ENCODE measurements around the gene EHD1.

Gene EHD1

DNA sequence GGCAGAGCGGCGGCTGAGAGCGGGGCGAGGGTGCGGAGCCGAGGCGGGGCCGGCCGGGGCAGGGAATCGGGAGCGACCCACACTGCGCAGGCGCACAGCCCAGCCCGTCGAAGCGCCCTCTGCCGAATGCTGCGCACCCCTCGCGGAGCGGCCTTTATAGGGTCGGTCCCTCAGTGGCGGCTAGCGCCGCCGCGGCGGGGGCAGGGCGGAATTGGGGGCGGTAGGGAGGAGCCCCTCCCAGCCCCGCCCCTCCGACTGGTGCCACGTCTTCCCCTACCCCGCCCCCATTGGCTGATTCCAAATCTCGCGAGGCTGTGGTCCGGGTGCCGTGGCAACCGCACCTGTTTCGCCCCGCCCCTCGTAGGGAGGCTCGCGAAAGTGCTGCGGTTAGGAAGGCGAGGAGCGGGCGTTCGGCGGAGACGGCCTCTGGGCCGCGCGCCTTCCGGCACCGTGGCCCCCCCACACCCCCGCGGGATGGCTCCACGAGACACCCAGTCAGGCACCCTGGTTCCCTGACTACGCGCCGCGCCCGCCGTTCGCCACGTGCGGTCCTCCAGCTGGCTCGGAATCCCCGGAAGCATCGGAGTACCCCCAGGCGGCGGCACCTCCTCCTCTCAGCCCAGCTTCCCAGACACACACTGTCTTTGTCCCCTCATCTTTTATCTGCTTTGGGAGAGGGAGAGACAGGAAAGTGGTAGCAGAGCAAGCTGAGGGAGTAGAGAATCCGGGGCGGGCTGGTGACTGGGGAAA, at the start of gene EHD1:
Gene EHD1, minus strand, starts transcription at position 128 of the 750 bp plus-strand sequence. CDS start 157 bp downstream, outside the sequence.
- DNase-seq = peak; percentile 99 to 100

DNA sequence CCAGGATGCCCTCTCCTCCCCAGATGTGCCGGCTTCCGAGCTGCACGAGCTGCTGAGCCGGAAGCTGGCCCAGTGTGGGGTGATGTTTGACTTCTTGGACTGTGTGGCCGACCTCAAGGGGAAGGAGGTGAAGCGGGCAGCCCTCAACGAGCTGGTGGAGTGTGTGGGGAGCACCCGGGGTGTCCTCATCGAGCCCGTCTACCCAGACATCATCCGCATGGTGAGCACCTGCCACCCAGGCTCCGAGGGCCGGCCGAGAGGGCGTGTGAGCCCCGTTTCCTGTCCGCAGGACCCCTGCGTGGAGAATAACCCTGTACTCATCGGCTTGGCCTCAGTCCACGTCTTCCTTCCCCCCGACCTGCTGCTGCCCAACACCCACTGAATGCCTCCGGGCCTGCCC, 48.3 kb upstream of the EHD1 start:
- no peak for DNase-seq

DNA sequence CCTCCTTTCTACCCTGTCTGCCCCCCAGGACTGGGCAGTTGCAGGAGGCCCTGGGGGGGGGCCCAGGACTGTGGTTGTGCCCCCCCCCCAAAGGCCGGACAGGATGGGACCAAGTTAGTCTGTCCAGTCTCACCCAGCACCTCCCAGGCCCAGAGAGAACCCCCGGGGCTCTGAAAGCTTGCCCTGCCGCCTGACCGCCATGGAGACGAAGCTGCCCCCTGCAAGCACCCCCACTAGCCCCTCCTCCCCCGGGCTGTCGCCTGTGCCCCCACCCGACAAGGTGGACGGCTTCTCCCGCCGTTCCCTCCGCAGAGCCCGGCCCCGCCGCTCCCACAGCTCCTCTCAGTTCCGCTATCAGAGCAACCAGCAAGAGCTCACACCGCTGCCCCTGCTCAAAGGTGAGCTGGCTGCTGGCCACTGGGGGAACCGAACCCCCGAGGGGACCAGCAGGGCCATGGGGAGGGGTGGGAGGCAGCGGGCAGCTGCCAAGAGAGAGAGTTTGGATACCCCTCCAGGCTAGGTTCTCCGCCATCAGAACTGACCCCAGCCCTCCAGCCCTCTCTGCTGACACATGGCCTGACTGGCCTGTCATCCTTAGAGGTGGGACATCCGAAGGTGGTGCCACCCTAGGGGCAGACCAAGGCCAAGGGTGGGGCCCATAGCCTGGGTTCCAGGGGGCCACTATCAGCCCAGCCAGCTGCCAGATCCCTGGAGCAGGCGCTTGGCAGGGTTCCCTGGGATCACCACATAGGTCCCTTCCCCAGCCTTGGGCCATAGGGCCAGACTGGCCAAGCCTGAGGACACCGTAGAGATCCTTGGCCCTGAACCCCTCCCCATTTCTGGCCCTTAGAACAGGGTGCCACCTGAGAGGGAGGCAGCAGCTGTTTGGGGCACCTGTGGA, 47.4 kb upstream of the EHD1 start:
- no peak for DNase-seq

GRCh38 chr11:64924910-64925284, 46.5 kb upstream of the EHD1 start:
- no peak for DNase-seq

DNA sequence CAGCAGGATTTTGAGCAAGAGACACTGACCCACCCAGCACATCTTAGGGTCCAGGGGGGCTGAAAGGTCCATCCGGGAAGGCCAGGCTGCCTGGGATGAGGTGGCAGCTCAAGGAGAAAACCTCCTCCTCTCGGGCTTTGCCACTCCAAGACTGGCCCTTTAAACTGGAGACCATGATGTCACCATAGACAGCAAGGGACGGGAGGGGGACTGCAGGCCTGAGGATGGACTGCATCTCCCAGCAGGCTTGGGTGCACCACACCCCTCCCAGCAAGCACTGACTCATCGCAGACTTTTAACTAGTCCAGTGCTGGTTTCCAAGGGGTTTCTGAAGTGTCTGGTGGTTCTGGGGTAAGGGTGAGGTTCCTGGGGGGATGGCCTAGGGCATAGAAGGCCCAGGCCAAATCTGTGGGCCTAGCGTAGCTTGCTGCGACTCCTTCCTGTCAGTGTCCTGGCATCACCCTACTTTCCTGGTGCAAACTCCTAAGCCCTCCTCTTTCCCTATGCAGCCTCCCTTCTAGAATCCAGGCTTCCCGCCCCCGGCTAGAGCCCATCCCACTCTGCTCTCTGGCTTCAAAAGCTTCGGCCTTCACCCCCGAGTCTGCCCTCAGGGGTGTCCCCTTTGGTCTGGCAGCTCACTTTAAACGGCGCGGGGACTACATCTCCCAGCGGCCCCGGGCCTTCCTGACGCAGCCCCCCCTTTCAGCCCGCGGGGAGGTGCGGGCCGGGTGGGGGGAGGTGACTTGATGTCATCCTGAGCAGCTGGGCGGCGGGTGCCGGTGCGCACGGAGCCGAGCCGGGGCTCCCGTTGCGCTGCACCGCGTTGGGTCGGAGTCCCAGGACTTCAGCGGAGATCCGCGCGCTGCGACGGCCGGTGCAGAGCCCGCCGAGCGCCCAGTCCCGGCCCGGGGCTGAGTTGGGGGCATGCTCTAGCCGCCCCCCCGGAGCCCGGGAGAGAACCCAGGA, 45.8 kb upstream of the EHD1 start, which contains the start of gene PPP2R5B:
Gene PPP2R5B, plus strand, starts transcription at position 746 of the 966 bp plus-strand sequence. CDS start 1,046 bp downstream, outside the sequence.
- DNase-seq = peak; percentile 91 to 92

GRCh38 chr11:64923151-64923661, 44.8 kb upstream of the EHD1 start:
- no peak for DNase-seq

DNA sequence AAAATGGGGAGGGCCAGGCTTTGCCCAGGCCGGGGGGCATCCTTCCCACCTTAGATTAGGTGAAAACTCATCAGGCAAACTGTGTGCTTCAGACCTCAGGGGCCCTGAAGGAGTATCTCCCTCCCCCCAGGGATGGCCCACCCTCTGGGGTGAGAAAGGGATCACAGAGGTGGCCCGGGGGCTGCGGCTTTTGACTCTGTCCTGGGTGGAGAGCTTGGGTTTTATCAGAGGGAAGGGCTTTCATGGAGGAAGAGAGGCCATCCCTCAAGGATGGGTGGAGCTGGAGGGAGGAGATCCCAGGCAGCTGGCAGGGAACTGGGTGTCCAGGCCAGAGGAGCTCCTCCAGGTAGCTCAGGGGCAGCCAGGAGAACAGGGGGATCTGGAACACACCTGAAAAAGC, 43.0 kb upstream of the EHD1 start:
- no peak for DNase-seq

DNA sequence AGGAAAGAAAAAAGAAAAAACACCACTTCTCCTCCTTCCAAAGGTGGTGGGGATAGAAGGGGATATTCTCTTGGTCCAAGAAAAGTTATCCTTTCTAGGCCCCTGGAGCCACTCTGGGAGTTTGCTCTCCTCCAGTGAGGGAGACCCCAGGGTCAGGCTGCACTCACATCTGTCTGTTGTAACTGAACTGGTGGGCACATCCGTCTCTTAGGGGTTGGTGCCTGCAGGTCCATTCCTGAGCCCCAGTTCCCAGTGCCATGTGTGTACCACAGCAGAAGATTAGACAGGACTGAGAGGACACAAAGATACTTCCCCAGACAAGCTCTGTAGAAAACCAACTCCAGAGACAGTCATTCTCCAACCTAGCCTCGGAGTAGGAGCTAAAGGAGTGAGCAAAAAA, 41.7 kb upstream of the EHD1 start:
- DNase-seq = no peak

DNA sequence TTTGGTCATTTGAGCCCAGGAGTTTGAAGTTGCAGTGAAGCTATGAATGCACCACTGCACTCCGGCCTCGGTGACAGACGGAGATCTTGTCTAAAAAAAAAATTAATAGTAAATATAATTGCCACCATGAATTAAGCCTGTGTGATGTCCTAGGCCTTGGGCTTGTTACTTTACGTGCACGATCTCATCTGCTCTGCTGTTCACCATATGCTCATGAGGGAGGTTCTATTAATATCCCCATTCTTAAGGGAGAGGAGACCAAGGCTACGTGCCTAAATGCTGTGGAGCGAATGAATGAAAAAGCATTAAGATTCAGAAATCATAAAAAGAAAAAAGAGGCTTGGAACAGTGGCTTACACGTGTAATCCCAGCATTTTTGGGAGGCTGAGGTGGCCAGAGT, 41.2 kb upstream of the EHD1 start:
- DNase-seq = no peak

- no peak for DNase-seq
Observed at GRCh38 chr11:64918017-64918416, 39.6 kb upstream of the EHD1 start.

GRCh38 chr11:64917663-64917995, 39.2 kb upstream of the EHD1 start:
- no peak for DNase-seq

- peak; percentile 99 to 100 for DNase-seq
Observed at GRCh38 chr11:64916775-64917662, 38.6 kb upstream of the EHD1 start, which contains the start of gene ATG2A. Gene ATG2A, minus strand, starts transcription at chr11:64917209. Its CDS starts 74 bp downstream, at chr11:64917135.

DNA sequence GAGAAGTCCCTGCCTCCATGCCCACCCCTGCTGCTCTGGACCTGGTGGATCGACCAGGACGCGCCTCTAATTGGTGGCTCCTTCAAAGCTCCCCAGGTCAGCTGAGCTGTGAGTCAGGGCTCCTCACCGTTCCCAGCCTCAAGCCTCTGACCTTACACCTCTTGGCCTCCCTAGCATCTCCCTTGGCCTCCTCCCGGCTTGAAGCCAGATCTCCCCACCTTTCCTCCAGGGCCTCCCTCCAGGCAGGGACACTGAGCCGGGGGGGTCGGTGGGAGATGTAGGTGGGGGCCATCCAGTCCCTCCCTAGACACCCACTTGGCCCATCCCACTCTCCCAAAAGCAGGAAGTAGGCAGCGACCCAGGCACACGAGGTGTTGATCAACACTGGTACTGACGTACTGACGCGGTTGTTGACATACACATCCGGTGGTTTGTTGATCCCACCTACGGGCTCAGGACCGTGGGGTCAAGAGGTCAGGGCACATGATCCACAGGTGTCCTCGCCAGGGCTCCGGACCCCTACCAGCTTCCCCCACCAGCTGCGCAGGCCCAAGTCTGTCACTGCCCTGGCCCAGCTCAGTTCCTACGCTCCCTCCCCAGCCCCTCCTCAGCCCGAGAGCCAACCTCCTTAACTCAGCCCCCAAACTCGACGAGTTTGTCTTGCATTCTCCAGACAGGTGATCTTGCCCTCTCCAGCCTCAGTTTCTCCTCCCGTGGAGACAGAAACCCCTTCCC, 37.8 kb upstream of the EHD1 start:
- DNase-seq = peak; percentile 68

DNA sequence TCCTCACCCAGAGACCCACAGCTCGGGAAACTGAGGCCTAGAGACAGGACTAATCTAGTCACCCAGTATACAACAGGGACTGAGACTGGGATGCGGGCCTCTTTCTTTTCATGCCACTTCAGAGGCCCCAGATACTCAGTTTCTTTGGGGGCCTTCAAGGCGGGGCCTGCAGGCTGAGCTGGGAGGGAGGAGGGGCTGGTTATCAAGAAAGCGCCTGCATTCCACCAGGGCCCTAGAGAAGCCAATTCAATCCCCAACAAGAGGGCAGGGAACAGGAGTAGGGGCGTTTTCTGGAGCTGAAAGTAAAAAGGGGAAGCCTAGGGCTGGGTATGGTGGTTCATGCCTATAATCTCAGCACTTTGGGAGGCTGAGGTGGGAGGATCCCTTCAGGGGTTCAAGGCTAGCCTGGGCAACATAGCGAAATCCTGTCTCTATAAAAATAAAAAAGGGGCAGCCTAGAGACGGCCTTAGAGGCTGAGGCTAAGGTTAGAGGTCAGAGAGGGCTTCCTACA, 37.0 kb upstream of the EHD1 start:
- no peak for DNase-seq

DNA sequence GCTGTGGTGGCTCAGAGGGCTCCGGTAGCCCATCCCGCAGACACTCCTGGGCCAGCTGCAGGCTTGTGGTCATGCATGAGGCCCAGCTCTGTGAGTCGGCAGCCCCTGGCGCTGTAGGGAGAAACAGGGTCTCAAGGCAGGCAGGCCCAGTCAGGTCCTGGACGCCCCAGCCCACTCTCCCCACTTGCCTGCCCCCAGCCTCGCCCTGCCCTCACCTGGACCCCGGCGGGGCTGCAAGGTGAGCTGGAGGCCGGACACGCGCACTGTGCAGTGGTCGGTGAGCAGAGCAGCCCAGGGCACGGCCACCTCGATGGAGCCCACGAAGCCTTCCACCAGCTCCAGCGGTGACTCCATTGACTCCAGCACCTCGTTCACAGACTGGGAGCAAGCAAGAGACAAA, 35.7 kb upstream of the EHD1 start:
- no peak for DNase-seq

DNA sequence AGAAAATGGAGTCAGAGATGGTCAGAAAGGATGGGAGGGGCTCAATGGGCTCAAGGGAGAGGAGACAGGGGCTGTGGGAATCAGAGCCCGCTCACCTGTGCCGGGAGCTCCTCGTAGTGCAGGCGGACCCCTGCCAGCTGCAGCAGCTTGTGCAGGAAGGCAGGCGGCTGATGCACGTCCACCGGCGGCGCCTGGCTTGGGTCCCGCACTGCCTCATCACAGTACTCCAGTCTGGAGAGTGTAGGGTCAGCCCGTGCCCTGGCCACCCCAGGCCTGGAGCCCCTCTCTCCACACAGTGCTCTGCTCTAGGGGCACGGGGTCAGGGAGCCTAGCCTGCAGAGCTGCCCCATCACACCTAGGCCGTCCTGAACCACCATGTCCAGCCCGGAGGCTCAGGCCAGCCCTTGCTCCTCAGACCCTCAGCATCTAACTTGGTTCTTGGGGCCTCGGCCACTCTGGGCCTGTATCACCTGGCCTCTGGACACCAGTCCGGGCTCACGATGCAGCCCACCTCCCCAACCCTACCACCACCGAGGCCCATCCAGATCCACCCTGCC, 34.8 kb upstream of the EHD1 start:
- DNase-seq = no peak

GRCh38 chr11:64911689-64912088, 33.3 kb upstream of the EHD1 start:
- no peak for DNase-seq

- DNase-seq = no peak
Observed at GRCh38 chr11:64911142-64911541, 32.7 kb upstream of the EHD1 start.

GRCh38 chr11:64910451-64911093, 32.2 kb upstream of the EHD1 start:
- no peak for DNase-seq
